ACC112 (cell line): ENCODE results near the gene RNASET2.

Source experiments
- H2AFZ ChIP-seq: fragments of 200-600 bp; sonication (generic); one replicate; pipeline ENCODE4 v1.6.0; 2017; ENCODE audit warnings: antibody characterized with exemption, low read length; ENCODE audit not compliant: unreplicated experiment
- H3K27ac ChIP-seq: fragments of 200-600 bp; sonication (generic); 2 replicates; pipeline ENCODE4 v1.5.1; 2014; ENCODE audit warnings: low read depth, mild to moderate bottlenecking, antibody characterized with exemption, low read length, moderate library complexity
- H3K27me3 ChIP-seq: fragments of 200-600 bp; sonication (generic); 2 replicates; pipeline ENCODE4 v1.6.1; 2014; ENCODE audit warnings: mild to moderate bottlenecking, antibody characterized with exemption, low read length, moderate library complexity, mixed read lengths; ENCODE audit not compliant: insufficient read depth
- H3K36me3 ChIP-seq: fragments of 200-600 bp; sonication (generic); 2 replicates; pipeline ENCODE4 v1.6.1; 2016; ENCODE audit warnings: mild to moderate bottlenecking, antibody characterized with exemption, low read length, moderate library complexity, mixed read lengths; ENCODE audit not compliant: insufficient read depth
- H3K4me1 ChIP-seq: fragments of 200-600 bp; sonication (generic); one replicate; pipeline ENCODE4 v1.6.1; 2016; ENCODE audit warnings: low read length, mixed read lengths; ENCODE audit not compliant: insufficient read depth, unreplicated experiment, control insufficient read depth
- H3K4me3 ChIP-seq: fragments of 200-600 bp; sonication (generic); 2 replicates; pipeline ENCODE4 v1.5.1; 2014; ENCODE audit warnings: mild to moderate bottlenecking, low read depth, low read length
- H3K79me2 ChIP-seq: fragments of 200-600 bp; sonication (generic); one replicate; pipeline ENCODE4 v1.6.0; 2016; ENCODE audit warnings: low read length; ENCODE audit not compliant: control insufficient read depth, unreplicated experiment, insufficient read depth

The RNASET2 gene

GRCh38 chr6:166970091-166970490 is 13.7 kb upstream of the RNASET2 start:
- Histone ChIP-seq H3K27ac (no peak overlapping the region), H3K36me3 (peaks cover 30% of the 10 kb centered on the region), H3K27me3 (no peaks in the 10 kb centered on the region), H3K4me1 (no peaks in the 10 kb centered on the region), H2AFZ (no peak overlapping the region), H3K4me3 (no peak overlapping the region), H3K79me2 (no peaks in the 10 kb centered on the region)

DNA sequence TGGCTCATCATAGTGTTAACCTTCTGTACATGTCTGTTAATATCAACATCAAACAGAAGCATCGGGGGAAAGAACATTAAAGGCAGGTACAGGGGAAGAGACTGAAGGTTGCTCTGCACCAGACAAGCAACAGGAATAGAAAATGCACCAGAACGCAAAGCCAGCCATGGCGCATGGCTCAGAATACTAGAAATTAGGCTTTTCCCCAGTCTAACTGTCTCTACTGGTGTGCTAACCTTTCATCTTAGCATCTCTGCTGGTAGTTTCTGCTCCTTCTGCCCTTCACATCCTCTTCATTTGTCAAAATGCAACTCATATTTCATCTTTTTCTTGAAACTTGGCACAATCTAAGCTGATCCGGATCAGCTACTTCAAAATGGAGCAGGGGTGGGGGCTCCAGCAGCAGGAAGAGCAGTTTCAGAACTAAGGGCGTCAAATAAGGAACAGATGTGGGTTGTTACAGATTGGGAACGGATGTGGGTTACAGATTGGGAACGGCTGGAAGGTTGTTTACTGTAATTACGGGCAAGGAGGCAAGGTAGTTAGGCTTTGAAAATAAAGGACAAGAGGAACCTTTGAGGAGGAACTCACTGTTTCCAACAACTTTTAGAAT is 13.1 kb upstream of the RNASET2 start:
- no peaks in the 10 kb centered on the region for H3K79me2 ChIP-seq
- no peaks in the 10 kb centered on the region for H3K27me3 ChIP-seq
- peaks cover 30% of the 10 kb centered on the region for H3K36me3 ChIP-seq
- no peak overlapping the region for H2AFZ ChIP-seq
- no peaks in the 10 kb centered on the region for H3K4me1 ChIP-seq
- H3K27ac ChIP-seq = no peak overlapping the region
- H3K4me3 ChIP-seq = no peak overlapping the region

DNA sequence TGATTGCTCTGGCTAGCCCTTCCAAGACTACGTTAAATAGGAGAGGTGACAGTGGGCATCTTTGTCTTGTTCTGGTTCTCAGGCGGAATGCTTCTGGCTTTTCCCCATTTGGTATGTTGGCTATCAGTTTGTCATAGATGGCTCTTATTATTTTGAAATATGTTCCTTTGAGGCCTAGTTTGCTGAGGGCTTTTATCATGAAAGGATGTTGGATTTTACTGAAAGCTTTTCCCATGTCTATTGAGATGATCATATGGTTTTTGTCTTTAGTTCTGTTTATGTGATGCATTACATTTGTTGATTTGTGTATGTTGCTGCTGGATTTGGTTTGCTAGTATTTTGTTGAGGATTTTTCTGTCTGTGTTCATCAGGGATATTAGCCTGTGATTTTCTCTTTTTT is 9.9 kb upstream of the RNASET2 start:
- no peak overlapping the region for H3K4me3 ChIP-seq
- no peaks in the 10 kb centered on the region for H3K4me1 ChIP-seq
- H3K27ac ChIP-seq = no peak overlapping the region
- peaks cover 17% of the 10 kb centered on the region for H3K36me3 ChIP-seq
- no peaks in the 10 kb centered on the region for H3K79me2 ChIP-seq
- no peaks in the 10 kb centered on the region for H3K27me3 ChIP-seq
- no peak overlapping the region for H2AFZ ChIP-seq

DNA sequence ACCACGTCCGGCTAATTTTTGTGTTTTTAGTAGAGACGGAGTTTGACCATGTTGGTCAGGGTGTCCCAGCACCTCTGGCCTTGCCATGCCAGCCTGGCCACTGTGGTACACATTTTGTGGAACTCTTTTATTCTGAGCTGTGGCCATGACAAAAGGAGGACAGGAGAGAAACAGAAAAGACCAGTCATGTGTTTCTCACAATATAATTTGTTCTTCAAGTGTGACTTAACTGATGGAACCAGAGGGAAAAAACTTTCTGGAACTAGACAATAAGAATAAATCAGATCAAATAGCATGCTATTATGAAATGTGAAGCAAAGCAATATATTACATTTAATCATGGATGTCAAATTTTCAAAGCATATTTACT is 4.2 kb upstream of the RNASET2 start:
- Histone ChIP-seq H3K4me3 (no peak overlapping the region), H3K36me3 (no peaks in the 10 kb centered on the region), H3K79me2 (no peaks in the 10 kb centered on the region), H3K27me3 (no peaks in the 10 kb centered on the region), H2AFZ (no peak overlapping the region), H3K27ac (no peak overlapping the region), H3K4me1 (peaks cover 10% of the 10 kb centered on the region)

DNA sequence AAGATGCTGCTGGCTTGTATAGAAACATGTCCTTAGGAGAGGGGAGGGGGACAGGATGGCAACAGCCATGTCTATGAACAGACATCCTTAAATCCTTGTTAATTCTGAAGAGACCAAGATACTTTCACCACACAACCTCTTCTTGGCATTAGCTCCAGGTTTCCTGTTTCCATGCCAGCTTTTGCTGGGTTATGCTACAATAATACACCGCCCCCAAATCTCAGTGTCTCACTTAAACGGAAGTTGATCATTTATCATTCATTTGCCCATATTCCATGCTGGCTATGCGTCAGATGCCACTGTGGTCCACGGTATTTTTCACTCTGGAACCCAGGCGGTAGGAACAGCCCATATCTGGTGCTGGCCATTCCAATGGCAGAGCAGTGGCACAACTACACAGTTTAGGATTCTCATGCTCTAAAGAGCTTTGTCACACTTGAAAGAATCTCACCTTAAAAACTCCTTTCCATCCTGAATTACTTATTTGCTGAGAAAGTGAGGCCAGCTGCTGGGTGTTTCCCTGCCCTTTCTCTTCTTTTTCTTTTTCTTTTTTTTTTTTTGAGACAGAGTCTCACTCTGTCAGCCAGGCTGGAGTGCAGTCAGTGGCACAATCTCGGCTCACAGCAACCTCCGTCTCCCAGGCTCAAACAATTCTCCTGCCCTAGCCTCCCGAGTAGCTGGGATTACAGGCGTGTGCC is 3.7 kb upstream of the RNASET2 start:
- Histone ChIP-seq H3K27me3 (no peaks in the 10 kb centered on the region), H3K27ac (no peak overlapping the region), H3K4me3 (no peak overlapping the region)

DNA sequence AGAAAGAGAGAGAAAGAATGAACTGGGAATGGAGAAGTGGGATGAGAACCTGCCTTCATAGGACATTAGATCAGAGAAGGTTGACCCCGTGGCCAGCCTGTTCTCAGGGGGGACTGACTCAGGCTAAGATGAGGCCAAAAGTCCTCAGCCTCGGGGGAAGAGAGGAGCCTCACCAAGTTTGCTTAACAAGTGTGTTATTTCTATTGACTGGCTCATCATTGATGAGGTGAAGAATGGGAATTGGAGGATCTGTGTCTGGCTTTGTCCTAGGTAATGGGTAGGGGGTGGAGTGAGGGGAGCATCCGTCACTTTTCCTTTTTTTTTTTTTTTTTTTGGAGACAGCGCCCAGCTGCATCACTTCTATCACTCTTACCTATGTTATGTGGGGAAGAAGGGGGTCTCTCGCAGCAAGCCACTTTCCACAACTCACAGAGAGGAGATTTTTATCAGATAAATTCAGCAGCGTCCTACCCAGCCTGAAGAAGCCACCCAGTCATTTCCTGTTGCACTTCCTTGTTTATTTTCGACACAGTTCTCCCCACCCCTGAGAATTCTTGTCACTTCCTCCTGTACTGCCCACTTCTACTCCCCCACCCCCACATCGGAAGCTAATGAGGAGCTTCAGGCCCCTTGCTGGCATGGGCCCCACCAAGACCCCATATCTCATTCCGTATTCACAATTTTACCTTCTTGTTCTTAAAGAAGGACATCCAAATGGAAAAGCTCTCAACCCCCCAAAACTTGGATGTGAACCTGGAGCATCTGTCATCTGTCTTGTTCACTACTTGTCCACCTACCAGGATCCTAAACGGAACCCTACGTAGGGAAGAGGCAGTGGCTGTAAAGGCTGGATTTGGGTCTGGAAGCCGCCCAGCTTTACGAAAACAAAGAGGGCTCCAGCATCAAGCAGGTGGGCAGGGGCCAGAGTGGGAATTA is 2.8 kb upstream of the RNASET2 start:
- no peaks in the 10 kb centered on the region for H3K79me2 ChIP-seq
- H3K4me1 ChIP-seq = peaks cover 10% of the 10 kb centered on the region
- no peak overlapping the region for H2AFZ ChIP-seq
- no peaks in the 10 kb centered on the region for H3K36me3 ChIP-seq
- no peak overlapping the region for H3K4me3 ChIP-seq
- H3K27ac ChIP-seq = no peak overlapping the region
- no peaks in the 10 kb centered on the region for H3K27me3 ChIP-seq

More for the DNA sequence above, 3.7 kb upstream of the RNASET2 start:
- Histone ChIP-seq H3K36me3 (no peaks in the 10 kb centered on the region), H2AFZ (no peak overlapping the region), H3K79me2 (no peaks in the 10 kb centered on the region), H3K4me1 (peaks cover 10% of the 10 kb centered on the region)

DNA sequence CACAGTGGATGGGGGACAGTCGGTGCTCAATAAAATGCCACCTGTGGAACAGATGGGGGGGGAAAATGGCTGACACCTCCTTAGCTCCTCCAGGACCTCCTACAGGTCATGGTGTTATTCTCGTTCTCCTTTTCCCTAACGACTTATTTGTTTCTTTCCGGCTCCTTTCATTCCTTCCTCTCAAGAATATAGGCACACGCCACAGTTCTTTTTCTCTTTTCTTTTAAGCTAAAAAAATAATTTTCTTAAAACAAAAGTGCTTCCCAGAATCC is 1.4 kb upstream of the RNASET2 start:
- Histone ChIP-seq H3K4me1 (peaks cover 10% of the 10 kb centered on the region), H3K79me2 (no peaks in the 10 kb centered on the region), H3K4me3 (no peak overlapping the region), H3K27ac (no peak overlapping the region), H2AFZ (no peak overlapping the region), H3K36me3 (no peaks in the 10 kb centered on the region), H3K27me3 (no peaks in the 10 kb centered on the region)

DNA sequence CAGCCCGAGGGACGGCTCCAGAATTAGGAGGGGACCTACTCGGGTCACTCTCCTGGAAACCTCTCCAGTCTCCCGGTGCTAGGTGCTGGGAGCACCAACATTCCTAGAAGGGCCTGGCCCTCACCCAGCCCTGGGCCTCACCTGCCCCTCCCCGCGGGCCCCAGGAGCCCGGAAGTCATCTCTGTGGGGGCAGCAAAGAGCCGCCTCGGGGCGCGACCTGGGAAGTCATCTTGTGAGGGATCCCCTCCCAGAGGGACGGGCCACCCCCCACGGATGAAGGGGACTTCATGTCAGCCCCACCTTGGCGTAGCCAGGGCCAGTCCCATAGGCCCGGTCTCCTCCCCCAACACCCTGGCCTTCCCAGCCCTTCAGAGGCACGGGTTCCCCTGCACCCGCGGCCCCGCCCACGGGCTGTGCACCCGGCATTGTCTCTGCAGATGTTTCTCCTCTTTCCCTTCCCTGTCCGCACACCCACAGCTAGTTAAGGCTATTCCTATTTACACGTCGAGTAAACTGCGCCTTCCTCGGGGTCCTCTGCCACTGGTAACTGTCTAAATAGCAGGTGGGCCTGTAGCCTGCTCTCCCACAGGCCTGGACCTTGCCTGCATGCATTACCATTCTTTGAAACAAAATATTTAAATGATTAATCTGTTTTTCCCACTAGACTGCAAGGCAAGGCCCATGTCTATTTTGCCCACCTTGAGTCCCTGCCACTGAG is 896 bp upstream of the RNASET2 start:
- H3K4me3 ChIP-seq = peak overlapping the region; percentile 82
- H3K36me3 ChIP-seq = no peaks in the 10 kb centered on the region
- H3K79me2 ChIP-seq = no peaks in the 10 kb centered on the region
- H3K27me3 ChIP-seq = no peaks in the 10 kb centered on the region
- H3K27ac ChIP-seq = no peak overlapping the region
- peak overlapping the region; percentile 94 for H2AFZ ChIP-seq
- peaks cover 10% of the 10 kb centered on the region for H3K4me1 ChIP-seq

DNA sequence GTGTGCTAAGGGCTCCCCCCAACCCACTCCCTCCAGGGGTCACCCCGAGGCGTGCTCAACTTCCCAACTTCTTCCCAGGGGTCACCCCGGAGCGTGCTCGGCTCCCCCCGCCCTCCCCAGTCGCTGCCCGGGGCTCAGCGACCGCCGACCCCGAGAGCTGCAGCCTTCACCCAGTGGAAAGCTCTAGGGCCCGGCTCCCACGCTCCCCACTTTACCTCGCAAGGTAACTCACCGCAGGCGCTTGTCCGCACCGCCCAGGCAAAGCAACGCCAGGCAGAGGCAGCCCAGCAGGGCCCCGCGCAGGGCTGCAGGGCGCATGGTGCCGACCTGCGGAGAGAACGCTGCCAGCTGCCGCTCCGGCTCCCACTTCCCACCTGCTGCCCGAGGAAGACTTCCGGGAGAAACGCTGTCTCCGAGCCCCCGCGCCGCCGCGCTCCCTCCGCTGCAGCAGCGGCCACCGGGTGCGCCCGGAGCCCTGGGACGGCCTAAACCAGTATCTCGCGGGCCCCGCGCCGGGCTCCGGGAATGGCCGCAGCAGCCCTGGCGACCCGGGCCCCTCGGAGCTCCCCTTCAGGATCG is 396 bp downstream of the RNASET2 start:
- H3K27ac ChIP-seq = no peak overlapping the region
- H3K4me1 ChIP-seq = peaks cover 10% of the 10 kb centered on the region
- H2AFZ ChIP-seq = peak overlapping the region; percentile 90
- H3K27me3 ChIP-seq = no peaks in the 10 kb centered on the region
- H3K79me2 ChIP-seq = no peaks in the 10 kb centered on the region
- peak overlapping the region; percentile 82 for H3K4me3 ChIP-seq
- no peaks in the 10 kb centered on the region for H3K36me3 ChIP-seq

DNA sequence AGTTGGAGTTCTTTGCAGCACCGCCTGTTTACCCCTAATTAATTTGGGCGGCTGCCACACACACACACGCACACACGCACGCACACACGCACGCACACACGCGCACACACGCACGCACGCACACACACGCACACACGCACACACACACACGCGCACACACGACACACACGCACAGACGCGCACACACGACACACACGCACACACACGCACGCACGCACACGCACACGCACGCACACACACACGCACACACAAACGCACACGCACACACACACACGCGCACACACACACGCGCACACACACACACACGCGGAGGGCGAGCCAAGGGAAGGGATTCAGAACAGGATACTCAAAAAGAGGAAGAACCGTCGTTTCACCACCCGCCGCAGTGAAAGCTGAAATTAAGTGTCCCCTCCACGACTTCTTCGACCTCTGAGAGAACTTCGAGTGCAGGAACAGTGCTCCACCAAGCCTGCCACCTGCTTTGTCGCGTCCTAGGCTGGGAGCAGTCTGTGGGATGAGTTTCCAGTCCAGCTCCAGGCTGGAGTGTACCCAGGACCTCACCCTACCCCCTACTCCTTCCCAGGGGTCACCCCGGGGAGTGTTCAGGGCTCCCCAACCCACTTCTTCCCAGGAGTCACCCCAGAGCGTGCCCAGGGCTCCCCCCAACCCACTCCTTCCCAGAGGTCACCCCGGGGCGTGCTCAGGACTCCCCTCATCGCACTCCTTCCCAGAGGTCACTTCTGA is 1.1 kb downstream of the RNASET2 start:
- Histone ChIP-seq H3K4me1 (peaks cover 10% of the 10 kb centered on the region), H3K27me3 (no peaks in the 10 kb centered on the region), H3K27ac (no peak overlapping the region), H2AFZ (peak overlapping the region; percentile 90), H3K4me3 (peak overlapping the region; percentile 82), H3K79me2 (no peaks in the 10 kb centered on the region), H3K36me3 (no peaks in the 10 kb centered on the region)
